Chondrocyte (in vitro differentiated cells): ENCODE results near the gene DCX. TPM values are rescaled to one million over a fixed set of nuclear protein-coding genes. Genes with fewer than 3 reads are reported as not detected.

Experiments used
- DNase-seq: peaks from one replicate; pipeline ENCODE4 v3.0.0; 2021; ENCODE audit warnings: mixed read lengths, low spot score
- H3K27ac Mint-ChIP-seq: one replicate; pipeline ENCODE4 v1.8.0; 2021; ENCODE audit warnings: mild to moderate bottlenecking, moderate library complexity, mixed read lengths; ENCODE audit not compliant: unreplicated experiment
- H3K27me3 Mint-ChIP-seq: 2 replicates; pipeline ENCODE4 v1.8.0; 2021; ENCODE audit warnings: low read depth, mixed read lengths
- H3K36me3 Mint-ChIP-seq: 2 replicates; pipeline ENCODE4 v1.8.0; 2021; ENCODE audit warnings: low read depth, mixed read lengths
- H3K4me1 Mint-ChIP-seq: 2 replicates; pipeline ENCODE4 v1.8.0; 2021; ENCODE audit warnings: low read depth, mild to moderate bottlenecking, mixed read lengths
- H3K4me3 Mint-ChIP-seq: one replicate; pipeline ENCODE4 v1.8.0; 2021; ENCODE audit warnings: mild to moderate bottlenecking, moderate library complexity, mixed read lengths; ENCODE audit not compliant: unreplicated experiment
- H3K9me3 Mint-ChIP-seq: 2 replicates; pipeline ENCODE4 v1.8.0; 2021; ENCODE audit warnings: low read depth, mixed read lengths
- long read RNA-seq: library from polyadenylated mRNA; stranded (forward); transcript quantifications from one replicate; pipeline ENCODE4 v2.0.0, GENCODE V29; 2021
- total RNA-seq: library from RNA; stranded (reverse); gene quantifications from 3 replicates; pipeline ENCODE4 v1.2.1, GENCODE V29; 2021
- TF ChIP-seq, protein P1 (sequence below): fragments of 200-600 bp; sonication (generic); IDR thresholded peaks from 2 replicates; pipeline ENCODE4 v1.5.0; 2021; ENCODE audit warnings: antibody characterized with exemption, mild to moderate bottlenecking, moderate library complexity

Gene DCX
- not detected in 3 replicates for total RNA-seq
- long read RNA-seq, result 0 reads

DNA sequence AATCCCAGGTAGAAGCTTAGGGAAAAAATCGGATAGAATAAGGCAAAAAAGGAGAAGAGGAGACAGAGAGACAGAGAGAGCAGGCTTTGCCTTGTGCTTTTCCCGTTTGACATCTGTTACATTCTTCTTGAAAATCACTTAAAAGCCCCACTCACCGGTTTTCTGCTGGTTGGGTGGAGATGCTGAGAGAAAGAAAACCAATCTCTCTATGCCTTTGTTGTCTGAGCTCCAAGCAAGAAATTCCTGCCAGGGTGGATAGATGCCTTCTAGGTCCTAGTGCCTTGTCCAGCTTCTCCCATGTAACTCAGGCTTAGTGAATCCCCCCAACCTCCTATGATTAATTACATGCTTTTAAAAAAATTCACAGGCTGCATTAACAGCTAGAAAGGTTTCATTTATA lies at the start of gene DCX:
Gene DCX, minus strand, starts transcription at position 210 of the 400 bp plus-strand sequence. CDS start 1,794 bp downstream, outside the sequence.
- no peak for DNase-seq
- H3K9me3 Mint-ChIP-seq, result no peaks in the 10 kb centered on the region
- TF ChIP-seq, protein P1, sequence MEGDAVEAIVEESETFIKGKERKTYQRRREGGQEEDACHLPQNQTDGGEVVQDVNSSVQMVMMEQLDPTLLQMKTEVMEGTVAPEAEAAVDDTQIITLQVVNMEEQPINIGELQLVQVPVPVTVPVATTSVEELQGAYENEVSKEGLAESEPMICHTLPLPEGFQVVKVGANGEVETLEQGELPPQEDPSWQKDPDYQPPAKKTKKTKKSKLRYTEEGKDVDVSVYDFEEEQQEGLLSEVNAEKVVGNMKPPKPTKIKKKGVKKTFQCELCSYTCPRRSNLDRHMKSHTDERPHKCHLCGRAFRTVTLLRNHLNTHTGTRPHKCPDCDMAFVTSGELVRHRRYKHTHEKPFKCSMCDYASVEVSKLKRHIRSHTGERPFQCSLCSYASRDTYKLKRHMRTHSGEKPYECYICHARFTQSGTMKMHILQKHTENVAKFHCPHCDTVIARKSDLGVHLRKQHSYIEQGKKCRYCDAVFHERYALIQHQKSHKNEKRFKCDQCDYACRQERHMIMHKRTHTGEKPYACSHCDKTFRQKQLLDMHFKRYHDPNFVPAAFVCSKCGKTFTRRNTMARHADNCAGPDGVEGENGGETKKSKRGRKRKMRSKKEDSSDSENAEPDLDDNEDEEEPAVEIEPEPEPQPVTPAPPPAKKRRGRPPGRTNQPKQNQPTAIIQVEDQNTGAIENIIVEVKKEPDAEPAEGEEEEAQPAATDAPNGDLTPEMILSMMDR, result no peak
- H3K27me3 Mint-ChIP-seq, result peaks cover 2% of the 10 kb centered on the region
- H3K4me1 Mint-ChIP-seq, result no peaks in the 10 kb centered on the region
- no peak within 1 kb of the TSS for H3K27ac Mint-ChIP-seq
- H3K4me3 Mint-ChIP-seq, result no peak within 1 kb of the TSS
- no peaks in the 10 kb centered on the region for H3K36me3 Mint-ChIP-seq

DNA sequence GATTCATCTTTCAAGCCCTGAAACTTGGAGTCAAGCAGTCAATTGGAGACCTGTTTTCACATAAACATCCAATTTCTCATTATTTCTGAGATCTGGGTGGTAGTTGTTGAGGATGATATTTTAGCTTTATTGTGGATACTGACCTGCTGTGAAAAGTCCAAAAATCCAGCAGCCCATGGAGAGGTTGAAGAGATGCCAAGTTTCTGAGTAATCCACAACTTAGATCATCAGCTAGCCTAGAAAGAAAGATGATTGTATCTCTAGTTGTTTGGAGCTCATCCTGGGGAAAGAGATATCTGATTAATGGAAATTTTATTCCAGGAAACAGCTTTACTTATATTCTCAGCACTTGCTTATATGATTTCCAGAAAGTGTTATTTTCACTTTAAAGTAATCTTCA lies 48.6 kb upstream of the DCX start:
- H3K27me3 Mint-ChIP-seq, result peaks cover 1% of the 10 kb centered on the region
- no peak for DNase-seq
- H3K36me3 Mint-ChIP-seq, result no peaks in the 10 kb centered on the region
- no peak overlapping the region for H3K27ac Mint-ChIP-seq
- H3K4me3 Mint-ChIP-seq, result no peak overlapping the region
- TF ChIP-seq, protein P1, result no peak
- peaks cover 3% of the 10 kb centered on the region for H3K9me3 Mint-ChIP-seq
- H3K4me1 Mint-ChIP-seq, result no peaks in the 10 kb centered on the region

DNA sequence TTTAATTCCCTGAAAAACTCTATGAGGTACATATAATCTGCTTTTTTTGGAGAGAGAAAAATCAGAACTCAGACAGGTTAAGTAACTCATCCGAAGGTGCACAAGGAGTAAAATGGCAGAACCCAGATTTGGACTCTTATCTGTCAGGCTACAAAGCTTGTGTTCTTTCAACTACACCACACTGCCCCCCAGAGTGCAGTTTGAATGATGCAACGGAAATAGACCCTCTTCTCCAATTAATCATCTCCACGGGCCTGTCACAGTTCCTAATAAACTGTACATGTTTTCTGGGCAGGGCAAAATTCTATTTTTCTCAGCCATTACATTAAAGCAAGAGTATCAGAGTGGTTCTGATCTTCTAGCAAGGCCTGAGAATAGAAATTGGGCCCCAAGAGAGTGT lies 35.3 kb upstream of the DCX start:
- no peak for DNase-seq
- Mint-ChIP-seq H3K27ac (no peak overlapping the region), H3K4me1 (no peaks in the 10 kb centered on the region), H3K9me3 (no peaks in the 10 kb centered on the region), H3K4me3 (no peak overlapping the region), H3K36me3 (no peaks in the 10 kb centered on the region), H3K27me3 (peaks cover 6% of the 10 kb centered on the region)
- TF ChIP-seq, protein P1, result peak; percentile 49

DNA sequence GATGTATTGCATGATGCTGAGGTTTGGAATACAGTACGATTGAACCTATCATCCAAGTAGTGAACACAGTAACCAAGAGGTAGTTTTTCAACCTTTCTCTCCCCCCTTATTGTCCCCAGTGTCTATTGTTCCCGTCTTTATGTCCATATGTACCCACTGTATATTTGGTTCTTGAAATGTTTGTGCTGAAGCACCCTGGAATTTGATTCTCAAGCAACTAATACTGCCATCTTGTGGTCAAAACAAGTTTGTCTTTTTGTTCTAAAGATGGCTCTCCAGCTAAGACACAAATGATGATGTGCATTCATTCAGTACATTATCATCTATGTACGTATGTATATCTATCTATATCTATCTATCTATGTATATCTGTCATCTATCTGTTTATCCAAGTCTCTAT lies 33.5 kb upstream of the DCX start:
- no peak for DNase-seq
- Mint-ChIP-seq H3K27ac (no peak overlapping the region), H3K27me3 (peaks cover 7% of the 10 kb centered on the region), H3K36me3 (no peaks in the 10 kb centered on the region), H3K4me1 (no peaks in the 10 kb centered on the region), H3K4me3 (no peak overlapping the region), H3K9me3 (no peaks in the 10 kb centered on the region)
- TF ChIP-seq, protein P1, result peak; percentile 85

DNA sequence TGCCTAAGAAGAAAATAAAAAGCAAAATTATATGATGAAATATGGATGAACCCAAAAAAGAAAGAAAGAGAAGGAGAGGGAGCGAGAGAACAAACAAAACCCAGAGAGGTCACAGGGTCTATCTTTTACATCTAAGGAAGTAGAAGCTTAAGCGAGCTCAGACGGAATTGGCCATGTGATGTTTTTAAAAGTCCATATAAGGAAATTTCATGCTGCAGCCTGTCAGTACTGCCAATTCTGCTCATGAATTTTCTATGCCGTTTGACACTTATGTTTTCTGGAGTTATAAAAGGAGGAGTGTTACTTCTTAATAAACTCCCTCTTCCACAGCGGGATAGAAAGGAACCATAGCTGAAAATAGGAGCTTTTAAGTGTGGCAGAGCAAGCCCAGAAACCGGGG lies 32.9 kb upstream of the DCX start:
- no peak overlapping the region for H3K27ac Mint-ChIP-seq
- H3K4me1 Mint-ChIP-seq, result no peaks in the 10 kb centered on the region
- H3K9me3 Mint-ChIP-seq, result no peaks in the 10 kb centered on the region
- no peak overlapping the region for H3K4me3 Mint-ChIP-seq
- TF ChIP-seq, protein P1, result no peak
- H3K27me3 Mint-ChIP-seq, result peaks cover 5% of the 10 kb centered on the region
- H3K36me3 Mint-ChIP-seq, result no peaks in the 10 kb centered on the region
- no peak for DNase-seq
